Transverse colon (tissue), 3 donors: ENCODE data around the gene RBM45.

Source experiments
- CTCF ChIP-seq, 5 experiments: fragments of 200-600 bp in 3 of 5; fragments of 450-650 bp in 2 of 5; sonication (generic) in 3 of 5; IDR thresholded peaks; 1 replicate in 2 of 5; 2 replicates in 3 of 5; pipeline ENCODE4 v1.5.1; 2016 to 2017; ENCODE audit warnings: antibody characterized with exemption in 5 of 5, inconsistent platforms in 3 of 5, mild to moderate bottlenecking in 2 of 5, moderate library complexity in 1 of 5
- POLR2A ChIP-seq: fragments of 450-650 bp; IDR thresholded peaks from one replicate; pipeline ENCODE4 v1.6.1; 2016; ENCODE audit warnings: antibody characterized with exemption, mild to moderate bottlenecking, moderate library complexity

GRCh38 chr2:178074123-178075005, 37.9 kb upstream of the RBM45 start:
- TF ChIP-seq POLR2A, result no peak
- no peak for TF ChIP-seq CTCF (IDR thresholded peaks at IDR 0.05)
